HepG2 (cell line): ENCODE results near the gene RBCK1. TPM values are rescaled to one million over a fixed set of nuclear protein-coding genes. Genes with fewer than 3 reads are reported as not detected.

Experiments
- ARNT2 ChIP-seq: sonication (generic); formaldehyde crosslinking; IDR thresholded peaks from 2 replicates; pipeline ENCODE4 v1.8.0; 2022; ENCODE audit warnings: mild to moderate bottlenecking, low read depth, missing genetic modification reagents, moderate library complexity
- ATF7-NPFF ChIP-seq: sonication (generic); formaldehyde crosslinking; IDR thresholded peaks from 2 replicates; pipeline ENCODE4 v1.8.1; 2023; ENCODE audit warnings: mild to moderate bottlenecking, low read depth, missing genetic modification reagents, moderate library complexity
- BORCS8-MEF2B ChIP-seq: sonication (generic); formaldehyde crosslinking; IDR thresholded peaks from 2 replicates; pipeline ENCODE4 v1.8.0; 2022; ENCODE audit warnings: mild to moderate bottlenecking, missing genetic modification reagents
- BRD4 ChIP-seq: sonication (generic); formaldehyde crosslinking; IDR thresholded peaks from 2 replicates; pipeline ENCODE4 v1.4.0; 2020; ENCODE audit warnings: missing genetic modification reagents
- CEBPZ ChIP-seq: IDR thresholded peaks from 2 replicates; pipeline ENCODE4 v1.6.1; 2012; ENCODE audit warnings: low read length, improper control_type of control experiment
- GLMP ChIP-seq: sonication (generic); formaldehyde crosslinking; IDR thresholded peaks from 2 replicates; pipeline ENCODE4 v1.9.0; 2021; ENCODE audit warnings: missing genetic modification reagents, mild to moderate bottlenecking, borderline replicate concordance
- HOXA3 ChIP-seq: sonication (generic); formaldehyde crosslinking; IDR thresholded peaks from 2 replicates; pipeline ENCODE4 v1.5.0; 2020; ENCODE audit warnings: missing genetic modification reagents
- IRF1 ChIP-seq: sonication (generic); formaldehyde crosslinking; IDR thresholded peaks from 2 replicates; pipeline ENCODE4 v1.4.0; 2020; ENCODE audit warnings: low read depth, mild to moderate bottlenecking, missing genetic modification reagents
- MAFG ChIP-seq: sonication (generic); formaldehyde crosslinking; IDR thresholded peaks from 2 replicates; pipeline ENCODE4 v1.5.1; 2020; ENCODE audit warnings: mild to moderate bottlenecking, missing genetic modification reagents
- MED8 ChIP-seq: sonication (generic); formaldehyde crosslinking; IDR thresholded peaks from 2 replicates; pipeline ENCODE4 v1.8.1; 2023; ENCODE audit warnings: mild to moderate bottlenecking, missing genetic modification reagents; ENCODE audit not compliant: insufficient replicate concordance
- MXD3 ChIP-seq: IDR thresholded peaks from 2 replicates; pipeline ENCODE4 v1.6.1; 2016; ENCODE audit warnings: mild to moderate bottlenecking, missing biosample characterization, missing genetic modification reagents
- NCOA5 ChIP-seq: sonication (generic); formaldehyde crosslinking; IDR thresholded peaks from 2 replicates; pipeline ENCODE4 v1.4.0; 2020; ENCODE audit warnings: missing genetic modification reagents
- NFIB ChIP-seq: sonication (generic); formaldehyde crosslinking; IDR thresholded peaks from 2 replicates; pipeline ENCODE4 v1.9.0; 2021; ENCODE audit warnings: missing genetic modification reagents, mild to moderate bottlenecking, borderline replicate concordance
- SOX13 ChIP-seq, 3 experiments: fragments of 450-650 bp in 1 of 3; sonication (generic) in 1 of 3; formaldehyde crosslinking in 1 of 3; IDR thresholded peaks in 2 of 3; conservative IDR thresholded peaks in 1 of 3; 2 replicates each; pipeline versions ENCODE4 v1.5.0 to v1.6.1; 2016 to 2020; ENCODE audit warnings: antibody characterized with exemption in 1 of 3, mild to moderate bottlenecking in 1 of 3, missing compliant biosample characterization in 1 of 3, missing genetic modification reagents in 1 of 3, moderate library complexity in 1 of 3
- ZFAT ChIP-seq: sonication (generic); formaldehyde crosslinking; conservative IDR thresholded peaks from 2 replicates; pipeline ENCODE4 v1.8.1; 2023; ENCODE audit warnings: missing genetic modification reagents, inconsistent platforms
- ZFP82 ChIP-seq: sonication (generic); formaldehyde crosslinking; IDR thresholded peaks from 2 replicates; pipeline ENCODE4 v1.5.1; 2020; ENCODE audit warnings: mild to moderate bottlenecking, missing genetic modification reagents, borderline replicate concordance
- ZNF142 ChIP-seq: sonication (generic); formaldehyde crosslinking; IDR thresholded peaks from 2 replicates; pipeline ENCODE4 v1.4.0; 2020; ENCODE audit warnings: missing genetic modification reagents
- ZNF713 ChIP-seq: sonication (generic); formaldehyde crosslinking; IDR thresholded peaks from 2 replicates; pipeline ENCODE4 v1.4.0; 2020; ENCODE audit warnings: mild to moderate bottlenecking, missing genetic modification reagents
- polyA plus RNA-seq, 8 experiments: library from polyadenylated mRNA; depleted of rRNA in 3 of 8; stranded (reverse) in 7 of 8; unstranded in 1 of 8; fragments of >200 nt; fragmentation: Illumina TruSeq in 4 of 8; extraction: Trizol in 4 of 8; gene quantifications; 2 replicates each; pipeline versions ENCODE4 v1.2.1 to v1.2.3, GENCODE V29; 2011 to 2016; ENCODE audit warnings: low read depth in 4 of 8, missing spikeins in 1 of 8, mixed read lengths in 1 of 8; ENCODE audit not compliant: insufficient read depth in 1 of 8
- total RNA-seq, 5 experiments: library from RNA; depleted of rRNA; stranded (reverse); fragments of >200 nt; fragmentation: Illumina TruSeq; extraction: Trizol; gene quantifications; 2 replicates each; pipeline ENCODE4 v1.2.3, GENCODE V29; 2016; ENCODE audit warnings: low read depth in 1 of 5

The RBCK1 gene
- total and polyA plus RNA-seq, 2 of the 13 experiments (the other 11 are each of a cell fraction or from before 2014, with no cell fraction given): 149 to 215 TPM

- TF ChIP-seq CEBPZ: no peak
- TF ChIP-seq HOXA3: no peak
- no peak for TF ChIP-seq ZNF713 (CRISPR knock-in tag)
- no peak for TF ChIP-seq ATF7-NPFF (CRISPR knock-in tag)
- TF ChIP-seq GLMP (CRISPR knock-in tag): no peak
- TF ChIP-seq BRD4 (CRISPR knock-in tag): no peak
- no peak for TF ChIP-seq BORCS8-MEF2B (CRISPR knock-in tag)
- TF ChIP-seq ZNF142 (CRISPR knock-in tag): no peak
- TF ChIP-seq MXD3 (CRISPR knock-in tag): no peak
- no peak for TF ChIP-seq IRF1
- no peak for TF ChIP-seq ARNT2 (CRISPR knock-in tag)
- TF ChIP-seq NFIB (CRISPR knock-in tag): no peak
- no peak for TF ChIP-seq MAFG (CRISPR knock-in tag)
- no peak for TF ChIP-seq SOX13 (IDR thresholded peaks at IDR 0.05)
- TF ChIP-seq SOX13 (CRISPR knock-in tag; conservative IDR thresholded peaks at IDR 0.05 in 1 of 2, IDR thresholded peaks at IDR 0.05 in 1 of 2): no peak
- TF ChIP-seq MED8: no peak
- no peak for TF ChIP-seq ZFP82 (CRISPR knock-in tag)
- TF ChIP-seq ZFAT: no peak
- no peak for TF ChIP-seq NCOA5 (CRISPR knock-in tag)
These were observed 24.2 kb upstream of the RBCK1 start (continued) for GRCh38 chr20:383889-384288.
